CD4-positive, alpha-beta T cell (primary cell): ENCODE data around the gene CD7. TPM values are rescaled to one million over a fixed set of nuclear protein-coding genes. Genes with fewer than 3 reads are reported as not detected.

Source experiments
- ATAC-seq: fragments of 200-7000 bp; cut with Tn5 transposase; one replicate; pipeline ENCODE4 v1.10.0; 2022; ENCODE audit warnings: mild to moderate bottlenecking; ENCODE audit not compliant: poor library complexity
- CTCF ChIA-PET: fragments of 350-600 bp; sonication (Branson Sonifier 250); formaldehyde crosslinking; loops from one replicate; lab custom pipeline; 2021; ENCODE audit warnings: antibody characterized with exemption, inconsistent platforms; lab: Charles Lee
- POLR2A ChIA-PET: fragments of 350-600 bp; sonication (Branson Sonifier 250); formaldehyde crosslinking; loops from one replicate; lab custom pipeline; 2021; ENCODE audit warnings: antibody characterized with exemption, inconsistent platforms; lab: Charles Lee
- DNase-seq, 14 experiments: peaks; one replicate each; pipeline ENCODE4 v3.0.0-alpha.2; 2013 to 2020; ENCODE audit warnings: mixed read lengths in 2 of 14
- H3K27ac ChIP-seq, 2 donors: one replicate each; pipeline versions ENCODE4 v1.5.1 to v1.7.0; 2013; ENCODE audit warnings: low read length in 2 of 2, low read depth in 1 of 2, mild to moderate bottlenecking in 1 of 2
- H3K27me3 ChIP-seq, 2 experiments: 1 replicate in 1 of 2; 2 replicates in 1 of 2; pipeline versions ENCODE4 v1.6.1 to v1.7.0; 2013; ENCODE audit warnings: low read length in 2 of 2, control low read depth in 1 of 2, mild to moderate bottlenecking in 1 of 2, moderate library complexity in 1 of 2; ENCODE audit not compliant: insufficient read depth in 2 of 2, control insufficient read depth in 1 of 2
- H3K36me3 ChIP-seq: one replicate; pipeline ENCODE4 v1.6.1; 2013; ENCODE audit warnings: low read length, control low read depth; ENCODE audit not compliant: insufficient read depth
- H3K4me1 ChIP-seq: one replicate; pipeline ENCODE4 v1.6.1; 2013; ENCODE audit warnings: low read length, control low read depth; ENCODE audit not compliant: insufficient read depth
- H3K4me3 ChIP-seq: one replicate; pipeline ENCODE4 v1.5.1; 2013; ENCODE audit warnings: mild to moderate bottlenecking, low read length, moderate library complexity
- H3K9me3 ChIP-seq, 2 experiments: 1 replicate in 1 of 2; 2 replicates in 1 of 2; pipeline versions ENCODE4 v1.6.1 to v1.7.0; 2013; ENCODE audit warnings: low read length in 2 of 2, mild to moderate bottlenecking in 2 of 2, control low read depth in 1 of 2, moderate library complexity in 1 of 2; ENCODE audit not compliant: control insufficient read depth in 1 of 2, insufficient read depth in 1 of 2
- H3K27ac Mint-ChIP-seq: one replicate; pipeline ENCODE4 v1.8.0; 2020; ENCODE audit warnings: mixed read lengths
- H3K27me3 Mint-ChIP-seq: one replicate; pipeline ENCODE4 v1.8.0; 2021; ENCODE audit warnings: mixed read lengths
- H3K36me3 Mint-ChIP-seq: one replicate; pipeline ENCODE4 v1.8.0; 2021; ENCODE audit warnings: low read depth, mixed read lengths
- H3K4me1 Mint-ChIP-seq: one replicate; pipeline ENCODE4 v1.8.0; 2021; ENCODE audit warnings: low read depth, mixed read lengths
- H3K4me3 Mint-ChIP-seq: one replicate; pipeline ENCODE4 v1.8.0; 2020; ENCODE audit warnings: mild to moderate bottlenecking, mixed read lengths
- H3K9me3 Mint-ChIP-seq: one replicate; pipeline ENCODE4 v1.8.0; 2020; ENCODE audit warnings: mixed read lengths
- intact Hi-C, 2 experiments: fragments of 100-400 bp; cut with DNase I in 1 of 2; cut with micrococcal nuclease in 1 of 2; formaldehyde crosslinking; loops; one replicate each; pipeline versions ENCODE4 v1.15.1 to v1.9.0; 2023 to 2025; cut with DNase I, micrococcal nuclease
- total RNA-seq, 174 experiments: library from RNA in 2 of 174; stranded (reverse) in 2 of 174; gene quantifications; one replicate each; pipeline ENCODE4 v1.2.3 and lab custom pipeline; 2021 to 2026
- TF ChIP-seq, protein P1 (sequence below): fragments of 200-600 bp; IDR thresholded peaks from one replicate; pipeline ENCODE4 v1.8.0; 2022; ENCODE audit warnings: antibody characterized with exemption, mild to moderate bottlenecking

Gene CD7
- total RNA-seq, 2 experiments from 2014 or later, result 225 to 234 TPM

DNA sequence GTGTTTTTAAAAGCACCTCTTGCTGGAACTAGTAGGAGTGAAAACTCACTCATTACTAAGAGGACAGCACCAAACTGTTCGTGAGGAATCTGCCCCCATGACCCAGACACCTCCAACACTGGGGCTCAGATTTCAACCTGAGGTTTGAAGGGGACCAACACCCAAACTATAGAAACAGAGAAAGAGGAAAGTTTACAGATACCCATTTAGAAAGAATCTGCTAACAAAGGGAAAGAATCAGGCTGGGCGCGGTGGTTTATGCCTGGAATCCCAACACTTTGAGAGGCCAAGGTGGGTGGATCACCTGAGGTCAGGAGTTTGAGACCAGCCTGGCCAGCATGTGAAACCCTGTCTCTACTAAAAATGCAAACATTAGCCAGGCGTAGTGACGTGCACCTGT lies 40.5 kb downstream of the CD7 start:
- H3K27ac ChIP-seq, result no peak overlapping the region
- DNase-seq (no peak), ATAC-seq (no peak)
- ChIA-PET CTCF (interaction anchor here (0.6 kb wide), 1 partner anchor 19 kb away, joined by 4 read pairs; no protein-coding TSS in a partner anchor), POLR2A (no interaction called here)
- Mint-ChIP-seq H3K9me3 (no peaks in the 10 kb centered on the region), H3K27me3 (no peaks in the 10 kb centered on the region), H3K36me3 (peaks cover 11% of the 10 kb centered on the region), H3K27ac (no peak overlapping the region), H3K4me1 (peaks cover 15% of the 10 kb centered on the region), H3K4me3 (no peak overlapping the region)
- intact Hi-C loops, result no loop called here
- peaks cover 30% of the 10 kb centered on the region for H3K4me1 ChIP-seq
- no peaks in the 10 kb centered on the region for H3K36me3 ChIP-seq
- no peak overlapping the region for H3K4me3 ChIP-seq
- TF ChIP-seq, protein P1, sequence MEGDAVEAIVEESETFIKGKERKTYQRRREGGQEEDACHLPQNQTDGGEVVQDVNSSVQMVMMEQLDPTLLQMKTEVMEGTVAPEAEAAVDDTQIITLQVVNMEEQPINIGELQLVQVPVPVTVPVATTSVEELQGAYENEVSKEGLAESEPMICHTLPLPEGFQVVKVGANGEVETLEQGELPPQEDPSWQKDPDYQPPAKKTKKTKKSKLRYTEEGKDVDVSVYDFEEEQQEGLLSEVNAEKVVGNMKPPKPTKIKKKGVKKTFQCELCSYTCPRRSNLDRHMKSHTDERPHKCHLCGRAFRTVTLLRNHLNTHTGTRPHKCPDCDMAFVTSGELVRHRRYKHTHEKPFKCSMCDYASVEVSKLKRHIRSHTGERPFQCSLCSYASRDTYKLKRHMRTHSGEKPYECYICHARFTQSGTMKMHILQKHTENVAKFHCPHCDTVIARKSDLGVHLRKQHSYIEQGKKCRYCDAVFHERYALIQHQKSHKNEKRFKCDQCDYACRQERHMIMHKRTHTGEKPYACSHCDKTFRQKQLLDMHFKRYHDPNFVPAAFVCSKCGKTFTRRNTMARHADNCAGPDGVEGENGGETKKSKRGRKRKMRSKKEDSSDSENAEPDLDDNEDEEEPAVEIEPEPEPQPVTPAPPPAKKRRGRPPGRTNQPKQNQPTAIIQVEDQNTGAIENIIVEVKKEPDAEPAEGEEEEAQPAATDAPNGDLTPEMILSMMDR, result no peak
- no peaks in the 10 kb centered on the region for H3K27me3 ChIP-seq
- no peaks in the 10 kb centered on the region for H3K9me3 ChIP-seq

DNA sequence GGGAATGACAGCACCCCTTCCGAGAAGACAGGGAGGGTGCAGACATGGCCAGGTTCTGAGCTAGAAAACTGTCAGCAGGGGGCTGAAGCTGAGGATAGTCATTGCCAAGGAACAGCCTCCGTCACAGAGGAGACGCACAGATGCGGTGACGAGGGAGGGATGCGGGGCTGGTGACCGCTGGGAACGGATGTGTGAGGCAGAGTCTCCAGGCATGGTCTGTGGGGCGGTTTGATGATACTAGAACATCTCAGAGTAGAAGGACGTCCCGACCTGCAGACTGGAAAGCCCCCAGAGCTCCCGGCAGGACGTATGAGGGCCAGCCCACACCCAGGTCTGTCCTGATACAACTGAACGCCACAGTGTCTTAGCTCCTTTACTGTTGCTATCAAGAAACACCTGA lies 42.1 kb downstream of the CD7 start:
- POLR2A ChIA-PET, result interaction anchor here (1.0 to 3.9 kb wide), 3 partner anchors 17 to 42 kb away, joined by 3 to 41 read pairs (median 34); partner anchors contain the start of gene CD7
- Mint-ChIP-seq H3K9me3 (no peaks in the 10 kb centered on the region), H3K4me1 (peaks cover 23% of the 10 kb centered on the region), H3K36me3 (peaks cover 26% of the 10 kb centered on the region), H3K27ac (peak overlapping the region; percentile 49), H3K4me3 (peak overlapping the region; percentile 73), H3K27me3 (no peaks in the 10 kb centered on the region)
- Histone ChIP-seq H3K36me3 (peaks cover 14% of the 10 kb centered on the region), H3K9me3 (no peaks in the 10 kb centered on the region), H3K27ac (no peak overlapping the region), H3K27me3 (no peaks in the 10 kb centered on the region), H3K4me3 (no peak overlapping the region), H3K4me1 (peaks cover 32% of the 10 kb centered on the region)
- TF ChIP-seq, protein P1, result no peak
- CTCF ChIA-PET, result no interaction called here
- DNase-seq (no peak), ATAC-seq (no peak)
- intact Hi-C loops, result no loop called here

DNA sequence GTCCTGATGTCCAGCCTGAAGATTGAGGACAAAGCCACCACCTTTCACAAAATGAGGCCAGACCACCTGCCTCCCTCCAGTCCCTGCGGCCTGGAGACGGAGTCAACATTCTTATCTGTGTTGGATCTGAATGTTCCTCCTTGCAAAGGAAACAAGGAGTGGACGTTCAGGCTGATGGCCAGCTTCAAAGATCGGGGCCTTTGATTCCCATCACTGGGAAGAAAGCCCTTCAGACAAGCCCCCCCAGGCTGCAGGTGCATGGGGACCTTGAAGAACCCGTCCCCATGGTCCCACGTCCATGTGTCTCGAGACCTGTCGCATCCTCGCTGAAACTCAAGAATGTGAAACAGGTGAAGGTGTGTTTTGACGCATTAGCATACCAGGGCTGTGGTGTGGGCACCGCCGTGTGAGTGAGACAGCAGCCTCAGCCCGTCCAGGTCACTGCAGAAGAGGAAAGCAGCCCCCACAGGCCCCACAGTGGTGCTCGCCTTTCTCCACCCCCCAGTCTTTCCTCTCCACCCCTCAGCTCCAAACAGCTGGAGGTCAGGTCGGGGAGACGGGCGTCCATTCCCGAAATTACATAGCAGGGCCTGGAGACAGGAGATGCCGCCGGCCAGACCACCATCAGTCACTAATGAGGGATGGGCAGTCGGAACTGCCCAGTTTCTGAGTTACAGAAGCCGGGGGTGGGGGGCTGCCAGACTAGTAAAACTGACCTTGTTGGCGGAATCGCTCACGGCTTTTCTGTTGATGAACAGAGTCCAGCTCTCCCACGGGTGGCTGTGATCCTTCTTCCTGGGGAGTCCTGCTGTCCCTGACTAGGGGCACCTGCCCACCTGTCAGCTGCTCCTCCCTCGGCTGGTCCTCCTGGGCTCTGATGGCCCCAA lies 43.0 kb downstream of the CD7 start:
- CTCF ChIA-PET, result interaction anchor here (1.3 kb wide), 1 partner anchor 29 kb away, joined by 3 read pairs; no protein-coding TSS in a partner anchor
- peak overlapping the region; percentile 75 for H3K4me3 ChIP-seq
- H3K27me3 Mint-ChIP-seq, result no peaks in the 10 kb centered on the region
- no peaks in the 10 kb centered on the region for H3K9me3 Mint-ChIP-seq
- peaks cover 41% of the 10 kb centered on the region for H3K4me1 ChIP-seq
- ATAC-seq, result no peak
- H3K4me1 Mint-ChIP-seq, result peaks cover 33% of the 10 kb centered on the region
- TF ChIP-seq, protein P1, result no peak
- H3K36me3 Mint-ChIP-seq, result peaks cover 36% of the 10 kb centered on the region
- H3K27me3 ChIP-seq, result no peaks in the 10 kb centered on the region
- DNase-seq, result no peak
- H3K36me3 ChIP-seq, result peaks cover 24% of the 10 kb centered on the region
- no peaks in the 10 kb centered on the region for H3K9me3 ChIP-seq
- intact Hi-C loops, result loop anchor here in 1 of 2 experiments (5.0 kb wide), 1 partner anchor 37 kb away; no protein-coding TSS in a partner anchor
- POLR2A ChIA-PET, result interaction anchor here (1.0 to 3.9 kb wide), 7 partner anchors 18 to 168 kb away, joined by 3 to 41 read pairs (median 4); partner anchors contain the start of gene CD7
- H3K4me3 Mint-ChIP-seq, result peak overlapping the region; percentile 83
- no peak overlapping the region for H3K27ac ChIP-seq
- H3K27ac Mint-ChIP-seq, result peak overlapping the region; percentile 99
